Stomach (tissue), 9 donors: ENCODE measurements around the gene TIMM10B. TPM values are rescaled to one million over a fixed set of nuclear protein-coding genes. Genes with fewer than 3 reads are reported as not detected.

Experiments
- DNase-seq, 2 donors: peaks; one replicate each; pipeline versions ENCODE4 v3.0.0 to v3.0.0-alpha.2; 2013 to 2019
- H3K27ac ChIP-seq, 5 donors: fragments of 200-600 bp in 4 of 5; sonication (generic) in 4 of 5; one replicate each; pipeline ENCODE4 v1.5.1; 2013 to 2019; ENCODE audit warnings: mild to moderate bottlenecking in 1 of 5, moderate library complexity in 1 of 5
- H3K27me3 ChIP-seq, 3 donors: fragments of 200-600 bp; sonication (generic); one replicate each; pipeline ENCODE4 v1.5.1; 2017 to 2019; ENCODE audit warnings: mixed run types in 1 of 3
- H3K36me3 ChIP-seq, 4 donors: fragments of 200-600 bp; sonication (generic); 1 replicate in 3 of 4; 2 replicates in 1 of 4; pipeline ENCODE4 v1.5.1; 2016 to 2019
- H3K4me1 ChIP-seq, 4 donors: fragments of 200-600 bp; sonication (generic); one replicate each; pipeline ENCODE4 v1.5.1; 2016 to 2019
- H3K4me3 ChIP-seq, 4 donors: fragments of 200-600 bp; sonication (generic) in 3 of 4; one replicate each; pipeline ENCODE4 v1.5.1; 2016 to 2019; ENCODE audit warnings: mild to moderate bottlenecking in 1 of 4
- H3K9me3 ChIP-seq, 4 donors: fragments of 200-600 bp; sonication (generic); one replicate each; pipeline ENCODE4 v1.5.1; 2016 to 2019
- EP300 ChIP-seq: sonication (generic); formaldehyde crosslinking; IDR thresholded peaks from one replicate; pipeline ENCODE4 v1.6.1; 2017; ENCODE audit warnings: antibody characterized with exemption
- POLR2A ChIP-seq, 4 donors: fragments of 450-650 bp; IDR thresholded peaks; one replicate each; pipeline ENCODE4 v1.6.1; 2016; ENCODE audit warnings: antibody characterized with exemption in 4 of 4, control low read depth in 2 of 4, mild to moderate bottlenecking in 1 of 4, moderate library complexity in 1 of 4
- POLR2AphosphoS5 ChIP-seq, 3 donors: sonication (generic); formaldehyde crosslinking; IDR thresholded peaks; one replicate each; pipeline ENCODE4 v1.6.1; 2016; ENCODE audit warnings: antibody characterized with exemption in 3 of 3
- WGBS, 5 donors: extraction: QIAGEN DNeasy Blood & Tissue Kit in 3 of 5; methylation state at CpG; one replicate each; pipeline versions ENCODE4 v1.1.5 to v1.1.7; 2013 to 2018; 5-methylcytosine and 5-hydroxymethylcytosine counted together
- intact Hi-C: fragments of 100-400 bp; cut with DNase I; formaldehyde crosslinking; loops from one replicate; pipeline ENCODE4 v1.15.1; 2023; ENCODE audit warnings: low total_unique reads
- polyA plus RNA-seq, 3 donors: library from polyadenylated mRNA; stranded (reverse); fragments of 200-250 nt; gene quantifications; one replicate each; pipeline ENCODE4 v1.2.3, GENCODE V29; 2013
- total RNA-seq, 5 donors: library from RNA; depleted of rRNA; stranded (reverse); fragments of >200 nt; gene quantifications; one replicate each; pipeline versions ENCODE4 v1.1.0 to v1.2.3, GENCODE V29; 2014 to 2016
- TF ChIP-seq, protein P1 (sequence below), 7 experiments: fragments of 450-650 bp in 4 of 7; fragments of 200-600 bp in 3 of 7; sonication (generic) in 3 of 7; IDR thresholded peaks; one replicate each; pipeline ENCODE4 v1.5.1; 2016 to 2019; ENCODE audit warnings: antibody characterized with exemption in 7 of 7, control low read depth in 2 of 7, mild to moderate bottlenecking in 1 of 7
- donor health status: healthy with polysubstance abuse.
- donor health status: Bipolar disorder and iron deficiency.
- donor health status: healthy.

TIMM10B gene
- total and polyA plus RNA-seq, 8 donors: 9.3 to 103 (median 25.6) TPM

DNA sequence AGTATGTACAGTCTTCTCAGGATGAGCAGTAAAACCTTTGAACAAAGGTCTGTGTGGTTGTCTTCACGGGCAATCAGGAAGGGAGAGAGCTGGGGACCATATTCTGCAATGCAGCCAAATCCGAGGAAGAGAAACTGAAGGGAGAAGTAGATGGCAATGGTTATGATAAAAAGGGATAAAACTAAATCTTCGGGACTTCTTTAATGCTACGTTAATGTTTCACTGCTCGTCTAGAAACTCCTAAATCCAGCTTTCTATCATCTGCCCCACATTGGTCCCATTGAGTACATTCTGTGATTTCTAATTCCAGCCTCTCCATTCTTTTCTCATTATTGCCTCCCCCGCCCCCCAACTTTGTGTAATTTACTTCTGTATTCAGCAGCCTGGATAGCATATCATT is 1.7 kb downstream of the TIMM10B start:
- intact Hi-C loops: no loop called here
- DNase-seq: no peak
- Histone ChIP-seq H3K27ac (peak overlapping the region in 2 of 5 donors; percentile 94 to 96), H3K9me3 (no peaks in the 10 kb centered on the region), H3K36me3 (peaks cover 10 to 71% (median 67%) of the 10 kb centered on the region in 4 donors), H3K4me1 (peaks cover 21 to 68% (median 42%) of the 10 kb centered on the region in 4 donors), H3K4me3 (no peak overlapping the region), H3K27me3 (no peaks in the 10 kb centered on the region)
- 87 to 92% (median 89%) methylated on average over 6 of the region's 6 CpGs for WGBS, 5 donors
- no peak for TF ChIP-seq EP300
- TF ChIP-seq, protein P1, sequence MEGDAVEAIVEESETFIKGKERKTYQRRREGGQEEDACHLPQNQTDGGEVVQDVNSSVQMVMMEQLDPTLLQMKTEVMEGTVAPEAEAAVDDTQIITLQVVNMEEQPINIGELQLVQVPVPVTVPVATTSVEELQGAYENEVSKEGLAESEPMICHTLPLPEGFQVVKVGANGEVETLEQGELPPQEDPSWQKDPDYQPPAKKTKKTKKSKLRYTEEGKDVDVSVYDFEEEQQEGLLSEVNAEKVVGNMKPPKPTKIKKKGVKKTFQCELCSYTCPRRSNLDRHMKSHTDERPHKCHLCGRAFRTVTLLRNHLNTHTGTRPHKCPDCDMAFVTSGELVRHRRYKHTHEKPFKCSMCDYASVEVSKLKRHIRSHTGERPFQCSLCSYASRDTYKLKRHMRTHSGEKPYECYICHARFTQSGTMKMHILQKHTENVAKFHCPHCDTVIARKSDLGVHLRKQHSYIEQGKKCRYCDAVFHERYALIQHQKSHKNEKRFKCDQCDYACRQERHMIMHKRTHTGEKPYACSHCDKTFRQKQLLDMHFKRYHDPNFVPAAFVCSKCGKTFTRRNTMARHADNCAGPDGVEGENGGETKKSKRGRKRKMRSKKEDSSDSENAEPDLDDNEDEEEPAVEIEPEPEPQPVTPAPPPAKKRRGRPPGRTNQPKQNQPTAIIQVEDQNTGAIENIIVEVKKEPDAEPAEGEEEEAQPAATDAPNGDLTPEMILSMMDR (IDR thresholded peaks at IDR 0.05): no peak
- TF ChIP-seq POLR2AphosphoS5 (IDR thresholded peaks at IDR 0.05): no peak
- TF ChIP-seq POLR2A (IDR thresholded peaks at IDR 0.05): no peak

- intact Hi-C loops: no loop called here
- no peak for TF ChIP-seq POLR2A (IDR thresholded peaks at IDR 0.05)
- TF ChIP-seq POLR2AphosphoS5 (IDR thresholded peaks at IDR 0.05): no peak
- TF ChIP-seq, protein P1 (IDR thresholded peaks at IDR 0.05): no peak
- TF ChIP-seq EP300: no peak
- no peak overlapping the region for H3K27ac ChIP-seq
- no peaks in the 10 kb centered on the region for H3K27me3 ChIP-seq
- H3K9me3 ChIP-seq: no peaks in the 10 kb centered on the region
- DNase-seq: no peak
- WGBS, 5 donors: 78 to 100% (median 95%) methylated on average over 3 of the region's 3 CpGs
- H3K4me3 ChIP-seq: no peak overlapping the region
- peaks cover 11 to 59% (median 24%) of the 10 kb centered on the region in 4 donors for H3K4me1 ChIP-seq
- H3K36me3 ChIP-seq: peaks cover 0 to 80% (median 77%) of the 10 kb centered on the region in 4 donors
These were observed 4.4 kb downstream of the TIMM10B start for GRCh38 chr11:6485661-6486060.

- Histone ChIP-seq H3K4me3 (no peak overlapping the region), H3K9me3 (no peaks in the 10 kb centered on the region), H3K27me3 (no peaks in the 10 kb centered on the region), H3K27ac (no peak overlapping the region), H3K4me1 (peaks cover 11 to 58% (median 22%) of the 10 kb centered on the region in 4 donors), H3K36me3 (peaks cover 0 to 83% (median 82%) of the 10 kb centered on the region in 4 donors)
- TF ChIP-seq POLR2AphosphoS5 (IDR thresholded peaks at IDR 0.05) (no peak), EP300 (no peak), POLR2A (IDR thresholded peaks at IDR 0.05) (no peak)
- TF ChIP-seq, protein P1 (IDR thresholded peaks at IDR 0.05): no peak
- 78 to 87% (median 83%) methylated on average over 3 of the region's 3 CpGs for WGBS, 5 donors
- no peak for DNase-seq
- intact Hi-C loops: no loop called here
These were observed 5.0 kb downstream of the TIMM10B start for GRCh38 chr11:6486256-6486655.

GRCh38 chr11:6486938-6487337 is 5.6 kb downstream of the TIMM10B start:
- H3K27me3 ChIP-seq: no peaks in the 10 kb centered on the region
- intact Hi-C loops: no loop called here
- TF ChIP-seq, protein P1 (IDR thresholded peaks at IDR 0.05): no peak
- TF ChIP-seq POLR2AphosphoS5 (IDR thresholded peaks at IDR 0.05): no peak
- no peak for TF ChIP-seq POLR2A (IDR thresholded peaks at IDR 0.05)
- TF ChIP-seq EP300: no peak
- H3K27ac ChIP-seq: no peak overlapping the region
- H3K4me1 ChIP-seq: peaks cover 10 to 56% (median 19%) of the 10 kb centered on the region in 4 donors
- H3K9me3 ChIP-seq: no peaks in the 10 kb centered on the region
- DNase-seq: no peak
- 88 to 95% (median 90%) methylated on average over 1 of the region's 1 CpG for WGBS, 5 donors
- H3K36me3 ChIP-seq: peaks cover 0 to 88% (median 86%) of the 10 kb centered on the region in 4 donors
- no peak overlapping the region for H3K4me3 ChIP-seq
